HEK293 (cell line): ENCODE data around the gene GMDS.
A peak's percentile ranks its signal among the peaks of the same experiment; 100 is the strongest.

Experiments used
- CTCF ChIA-PET: fragments of 350-600 bp; formaldehyde crosslinking; extraction: SDS; loops from one replicate; lab custom pipeline; 2021; ENCODE audit warnings: antibody characterized with exemption; lab: Yijun Ruan, JAX
- POLR2A ChIA-PET: fragments of 300-600 bp; formaldehyde crosslinking; extraction: SDS; loops from one replicate; lab custom pipeline; 2020; ENCODE audit warnings: antibody characterized with exemption, inconsistent platforms; lab: Yijun Ruan, JAX
- H3K27ac ChIP-seq: fragments of 200-500 bp; sonication (Bioruptor generic); 2 replicates; pipeline ENCODE4 v1.5.1; 2014; ENCODE audit warnings: low read depth, low read length, control low read depth, inconsistent platforms; ENCODE audit errors: extremely low read depth
- H3K36me3 ChIP-seq, 2 experiments: fragments of 200-500 bp in 1 of 2; sonication (Bioruptor generic) in 1 of 2; 1 replicate in 1 of 2; 2 replicates in 1 of 2; pipeline ENCODE4 v1.5.1; 2014 to 2017; ENCODE audit warnings: inconsistent platforms in 2 of 2, low read length in 2 of 2; ENCODE audit not compliant: control insufficient read depth in 2 of 2, insufficient read depth in 1 of 2
- H3K4me1 ChIP-seq: fragments of 200-500 bp; sonication (Bioruptor generic); 2 replicates; pipeline ENCODE4 v1.5.1; 2014; ENCODE audit warnings: mild to moderate bottlenecking, low read length, inconsistent platforms; ENCODE audit not compliant: control insufficient read depth, insufficient read depth
- H3K4me3 ChIP-seq: 2 replicates; pipeline ENCODE4 v1.5.1; 2011; ENCODE audit warnings: low read depth, mild to moderate bottlenecking, control low read depth, low read length, moderate library complexity
- H3K9me3 ChIP-seq: fragments of 200-500 bp; sonication (Bioruptor generic); 2 replicates; pipeline ENCODE4 v1.5.1; 2014; ENCODE audit warnings: low read depth, low read length, inconsistent platforms; ENCODE audit not compliant: control insufficient read depth, insufficient read depth
- BCL6B ChIP-seq: fragments of 450-650 bp; formaldehyde crosslinking; IDR thresholded peaks from 2 replicates; pipeline ENCODE4 v1.5.1; 2017; ENCODE audit warnings: missing biosample characterization, missing genetic modification characterization
- FEZF1 ChIP-seq: fragments of 450-650 bp; formaldehyde crosslinking; IDR thresholded peaks from 2 replicates; pipeline ENCODE4 v1.5.1; 2016; ENCODE audit warnings: missing biosample characterization, missing genetic modification characterization
- PRDM6 ChIP-seq: fragments of 450-650 bp; formaldehyde crosslinking; IDR thresholded peaks from 2 replicates; pipeline ENCODE4 v1.5.1; 2017; ENCODE audit warnings: missing biosample characterization, missing genetic modification characterization
- SCRT1 ChIP-seq: fragments of 450-650 bp; formaldehyde crosslinking; IDR thresholded peaks from 2 replicates; pipeline ENCODE4 v1.5.1; 2016; ENCODE audit warnings: missing biosample characterization, missing genetic modification characterization, borderline replicate concordance
- SETDB1 ChIP-seq: IDR thresholded peaks from one replicate; pipeline ENCODE4 v1.6.1; 2017; ENCODE audit warnings: mild to moderate bottlenecking, low read length, moderate library complexity, mixed read lengths; ENCODE audit not compliant: insufficient read length
- SP7 ChIP-seq: fragments of 450-650 bp; formaldehyde crosslinking; IDR thresholded peaks from 2 replicates; pipeline ENCODE4 v1.5.1; 2016; ENCODE audit warnings: missing biosample characterization, missing genetic modification characterization
- ZBTB10 ChIP-seq: fragments of 450-650 bp; formaldehyde crosslinking; IDR thresholded peaks from 2 replicates; pipeline ENCODE4 v1.5.1; 2016; ENCODE audit warnings: missing biosample characterization, missing genetic modification characterization
- ZNF248 ChIP-seq: fragments of 450-650 bp; formaldehyde crosslinking; IDR thresholded peaks from 2 replicates; pipeline ENCODE4 v1.5.1; 2017; ENCODE audit warnings: missing biosample characterization, missing genetic modification characterization
- ZNF549 ChIP-seq: fragments of 450-650 bp; IDR thresholded peaks from 2 replicates; pipeline ENCODE4 v1.5.1; 2018; ENCODE audit warnings: missing biosample characterization, missing genetic modification characterization, mild to moderate bottlenecking, inconsistent platforms, moderate library complexity
- ZNF600 ChIP-seq: fragments of 450-650 bp; formaldehyde crosslinking; IDR thresholded peaks from 2 replicates; pipeline ENCODE4 v1.5.1; 2016; ENCODE audit warnings: missing biosample characterization, missing genetic modification characterization
- ZNF654 ChIP-seq: fragments of 450-650 bp; formaldehyde crosslinking; IDR thresholded peaks from 2 replicates; pipeline ENCODE4 v1.5.1; 2016; ENCODE audit warnings: low read depth, missing biosample characterization, missing genetic modification characterization
- TF ChIP-seq, protein P1 (sequence below): IDR thresholded peaks from 2 replicates; pipeline ENCODE4 v1.6.1; 2011; ENCODE audit warnings: mild to moderate bottlenecking, low read depth, low read length, borderline replicate concordance

GMDS gene

DNA sequence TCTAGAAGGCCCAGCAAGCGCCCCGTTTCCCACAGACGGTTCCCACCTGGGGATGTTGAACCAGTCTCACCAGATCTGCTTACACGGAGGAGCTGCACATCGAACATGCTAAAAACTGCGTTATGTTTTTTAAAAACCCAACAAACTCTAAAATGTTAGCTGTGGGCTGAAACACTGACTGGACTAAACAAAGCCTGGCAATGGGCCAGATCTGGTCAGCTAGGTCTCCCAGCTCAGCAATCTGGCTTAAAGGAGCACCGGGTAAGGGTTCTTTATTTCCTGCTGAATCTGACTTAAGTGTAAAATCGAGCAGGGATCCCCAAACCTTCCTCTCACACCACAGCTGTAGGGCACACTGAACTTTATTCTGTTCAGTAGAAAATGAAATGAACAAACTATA lies 478.8 kb downstream of the GMDS start:
- ChIA-PET POLR2A (no interaction called here), CTCF (interaction anchor here (0.8 kb wide), 1 partner anchor 91 kb away, joined by 3 read pairs; no protein-coding TSS in a partner anchor)
- peak overlapping the region; percentile 34; the same call in 1 of the 2 replicates for H3K27ac ChIP-seq

GRCh38 chr6:1765160-1765903 lies 480.1 kb downstream of the GMDS start:
- H3K9me3 ChIP-seq = no peaks in the 10 kb centered on the region
- H3K27ac ChIP-seq = peak overlapping the region; percentile 34; the same call in 1 of the 2 replicates
- POLR2A ChIA-PET = no interaction called here
- TF ChIP-seq PRDM6 (tag by site-specific recombination) = peak; percentile 51; the same call in 1 of the 2 replicates
- 0 out of 2 replicates have a peak, but pooled peaks have one; percentile 28 for TF ChIP-seq FEZF1 (tag by site-specific recombination)
- TF ChIP-seq BCL6B (tag by site-specific recombination) = peak; percentile 53; the same call in 1 of the 2 replicates
- no peak for TF ChIP-seq SETDB1
- H3K36me3 ChIP-seq = no peaks in the 10 kb centered on the region
- peaks cover 44% of the 10 kb centered on the region for H3K4me1 ChIP-seq
- CTCF ChIA-PET = interaction anchor here (0.5 to 1.5 kb wide), 3 partner anchors 27 to 78 kb away, joined by 3 to 4 read pairs (median 3); no protein-coding TSS in a partner anchor
- H3K4me3 ChIP-seq = no peak overlapping the region

More for the DNA sequence above, 478.8 kb downstream of the GMDS start:
- Histone ChIP-seq H3K9me3 (no peaks in the 10 kb centered on the region), H3K4me1 (peaks cover 42% of the 10 kb centered on the region), H3K36me3 (no peaks in the 10 kb centered on the region), H3K4me3 (no peak overlapping the region)
- TF ChIP-seq ZBTB10 (tag by site-specific recombination) = no peak
- TF ChIP-seq SETDB1 = no peak
- TF ChIP-seq SCRT1 = no peak
- no peak for TF ChIP-seq ZNF654 (tag by site-specific recombination)
- TF ChIP-seq, protein P1, sequence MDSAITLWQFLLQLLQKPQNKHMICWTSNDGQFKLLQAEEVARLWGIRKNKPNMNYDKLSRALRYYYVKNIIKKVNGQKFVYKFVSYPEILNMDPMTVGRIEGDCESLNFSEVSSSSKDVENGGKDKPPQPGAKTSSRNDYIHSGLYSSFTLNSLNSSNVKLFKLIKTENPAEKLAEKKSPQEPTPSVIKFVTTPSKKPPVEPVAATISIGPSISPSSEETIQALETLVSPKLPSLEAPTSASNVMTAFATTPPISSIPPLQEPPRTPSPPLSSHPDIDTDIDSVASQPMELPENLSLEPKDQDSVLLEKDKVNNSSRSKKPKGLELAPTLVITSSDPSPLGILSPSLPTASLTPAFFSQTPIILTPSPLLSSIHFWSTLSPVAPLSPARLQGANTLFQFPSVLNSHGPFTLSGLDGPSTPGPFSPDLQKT = no peak
- TF ChIP-seq ZNF549 (tag by site-specific recombination) = no peak
- TF ChIP-seq ZNF248 (tag by site-specific recombination) = no peak

DNA sequence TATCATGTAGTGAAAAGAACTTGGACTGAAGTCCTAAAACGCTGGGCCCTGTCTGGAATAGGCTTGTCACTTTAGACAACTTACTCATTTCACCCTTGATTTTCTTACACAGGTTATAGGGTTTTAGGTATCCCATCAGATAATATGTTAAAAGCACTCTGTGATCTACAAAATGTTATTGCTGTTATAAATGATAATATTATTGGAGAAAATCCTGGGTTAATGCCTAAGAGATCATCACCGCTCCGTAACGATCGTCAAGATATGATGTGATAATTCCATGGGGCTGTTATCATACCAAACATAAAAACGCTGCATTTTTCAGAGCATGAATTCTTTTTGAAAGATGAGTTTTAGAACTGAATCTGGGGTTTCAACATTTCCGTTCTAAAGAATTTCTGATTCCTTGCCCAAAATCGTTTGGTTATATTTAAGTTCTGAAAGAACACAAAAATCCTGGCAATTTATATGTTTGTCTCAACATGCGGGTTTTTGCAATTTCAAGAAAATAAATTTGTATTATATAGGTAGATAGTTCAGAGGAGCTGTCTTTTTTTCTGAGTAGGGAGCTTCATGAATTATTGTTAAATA lies 480.9 kb downstream of the GMDS start:
- Histone ChIP-seq H3K4me3 (no peak overlapping the region), H3K9me3 (no peaks in the 10 kb centered on the region), H3K27ac (no peak overlapping the region), H3K36me3 (no peaks in the 10 kb centered on the region), H3K4me1 (peaks cover 47% of the 10 kb centered on the region)
- TF ChIP-seq ZNF600 (tag by site-specific recombination) (peak; percentile 65), SP7 (tag by site-specific recombination) (no peak)
- CTCF ChIA-PET = interaction anchor here (1.5 kb wide), 1 partner anchor 78 kb away, joined by 4 read pairs; no protein-coding TSS in a partner anchor
- POLR2A ChIA-PET = no interaction called here
